C4-2B (cell line): ENCODE results near the gene PLD6.
"Not testable (repeated sequence)": the region's sequence is repeated elsewhere in the genome, so short reads cannot be mapped to it uniquely, and the experiment has no call there.

Experiments used
- H3K27ac ChIP-seq: fragments of 450-650 bp; 2 replicates; pipeline ENCODE4 v1.5.1; 2017
- CTCF ChIP-seq: fragments of 450-650 bp; conservative IDR thresholded peaks from 2 replicates; pipeline ENCODE4 v1.5.1; 2017; ENCODE audit warnings: mild to moderate bottlenecking
- ZFX ChIP-seq: fragments of 450-650 bp; IDR thresholded peaks from 2 replicates; pipeline ENCODE4 v1.6.1; 2017

The PLD6 gene

GRCh38 chr17:17191961-17192381 is 14.2 kb downstream of the PLD6 start:
- H3K27ac ChIP-seq, result no peak overlapping the region
- TF ChIP-seq CTCF, result no peak
- no peak for TF ChIP-seq ZFX

GRCh38 chr17:17191346-17191792 is 14.8 kb downstream of the PLD6 start:
- H3K27ac ChIP-seq, result no peak overlapping the region
- TF ChIP-seq ZFX (no peak), CTCF (no peak)

- no peak for TF ChIP-seq CTCF
- no peak for TF ChIP-seq ZFX
- no peak overlapping the region for H3K27ac ChIP-seq
Measured at GRCh38 chr17:17190188-17190587, 15.9 kb downstream of the PLD6 start.

- TF ChIP-seq ZFX, result no peak
- no peak for TF ChIP-seq CTCF
- H3K27ac ChIP-seq, result no peak overlapping the region
Measured at GRCh38 chr17:17189559-17189958, 16.6 kb downstream of the PLD6 start.

- no peak for TF ChIP-seq ZFX
- no peak for TF ChIP-seq CTCF
Measured at GRCh38 chr17:17188586-17188985, 17.5 kb downstream of the PLD6 start.

GRCh38 chr17:17186551-17187505 is 19.3 kb downstream of the PLD6 start:
- H3K27ac ChIP-seq, result no peak overlapping the region
- TF ChIP-seq ZFX (no peak), CTCF (no peak)

More at GRCh38 chr17:17188586-17188985, 17.5 kb downstream of the PLD6 start:
- H3K27ac ChIP-seq, result no peak overlapping the region

GRCh38 chr17:17186051-17186450 is 20.1 kb downstream of the PLD6 start:
- no peak for TF ChIP-seq ZFX
- TF ChIP-seq CTCF, result no peak
- no peak overlapping the region for H3K27ac ChIP-seq

GRCh38 chr17:17184985-17185757 is 21.0 kb downstream of the PLD6 start:
- H3K27ac ChIP-seq, result not testable (repeated sequence)
